Measurements from ENCODE around the gene BANF2. TPM values are rescaled to one million over a fixed set of nuclear protein-coding genes. Genes with fewer than 3 reads are reported as not detected.

The BANF2 gene
- total RNA-seq, 1 donor from 2014 or later = not detected

DNA sequence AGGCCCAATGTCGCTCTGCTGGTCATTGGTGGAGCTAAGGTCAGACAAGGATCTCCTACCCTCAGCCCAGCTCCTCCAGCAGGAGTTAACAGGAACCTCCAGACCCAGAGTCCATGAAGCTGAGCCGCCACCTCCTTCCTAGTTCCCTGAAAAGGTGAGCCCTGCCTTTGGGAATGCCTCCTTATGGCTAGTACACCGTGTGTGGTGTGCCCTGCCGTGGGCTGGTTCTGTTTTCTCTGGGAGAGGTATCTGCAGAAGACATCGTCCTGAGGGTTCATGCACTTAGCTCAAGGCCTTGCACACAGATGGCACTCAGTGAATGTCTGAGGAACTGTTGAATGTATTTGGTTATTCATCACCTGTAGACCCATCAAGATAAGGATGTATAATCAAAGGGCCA, 15.3 kb downstream of the BANF2 start:
- Histone ChIP-seq H3K36me3 (no peaks in the 10 kb centered on the region), H3F3A (ENCODE audit: low read depth) (no peaks in the 10 kb centered on the region), H4K20me1 (ENCODE audit: low read depth) (no peaks in the 10 kb centered on the region), H2AFZ (replicated peaks) (no peak overlapping the region), H3K4me3 (no peak overlapping the region), H3K4me1 (peaks cover 9% of the 10 kb centered on the region), H3K27ac (no peak overlapping the region), H3K4me2 (no peak overlapping the region), H3K9me3 (ENCODE audit: low read depth) (no peaks in the 10 kb centered on the region), H3K27me3 (no peaks in the 10 kb centered on the region), H3K9ac (no peak overlapping the region), H3K79me2 (ENCODE audit: low read depth) (no peaks in the 10 kb centered on the region)
- no peaks in the 10 kb centered on the region for H3K36me3 Mint-ChIP-seq
- DNase-seq (ENCODE audit: low spot score) = no peak
- H3K27ac Mint-ChIP-seq = no peak overlapping the region
- H3K27me3 Mint-ChIP-seq (ENCODE audit: insufficient read depth, low read depth) = peaks cover 16% of the 10 kb centered on the region
- TF ChIP-seq EZH2phosphoT487 (IDR thresholded peaks at IDR 0.05) (no peak), EZH2 (IDR thresholded peaks at IDR 0.05) (no peak)
- TF ChIP-seq, protein P1, sequence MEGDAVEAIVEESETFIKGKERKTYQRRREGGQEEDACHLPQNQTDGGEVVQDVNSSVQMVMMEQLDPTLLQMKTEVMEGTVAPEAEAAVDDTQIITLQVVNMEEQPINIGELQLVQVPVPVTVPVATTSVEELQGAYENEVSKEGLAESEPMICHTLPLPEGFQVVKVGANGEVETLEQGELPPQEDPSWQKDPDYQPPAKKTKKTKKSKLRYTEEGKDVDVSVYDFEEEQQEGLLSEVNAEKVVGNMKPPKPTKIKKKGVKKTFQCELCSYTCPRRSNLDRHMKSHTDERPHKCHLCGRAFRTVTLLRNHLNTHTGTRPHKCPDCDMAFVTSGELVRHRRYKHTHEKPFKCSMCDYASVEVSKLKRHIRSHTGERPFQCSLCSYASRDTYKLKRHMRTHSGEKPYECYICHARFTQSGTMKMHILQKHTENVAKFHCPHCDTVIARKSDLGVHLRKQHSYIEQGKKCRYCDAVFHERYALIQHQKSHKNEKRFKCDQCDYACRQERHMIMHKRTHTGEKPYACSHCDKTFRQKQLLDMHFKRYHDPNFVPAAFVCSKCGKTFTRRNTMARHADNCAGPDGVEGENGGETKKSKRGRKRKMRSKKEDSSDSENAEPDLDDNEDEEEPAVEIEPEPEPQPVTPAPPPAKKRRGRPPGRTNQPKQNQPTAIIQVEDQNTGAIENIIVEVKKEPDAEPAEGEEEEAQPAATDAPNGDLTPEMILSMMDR (IDR thresholded peaks at IDR 0.05) = no peak
- H3K9me3 Mint-ChIP-seq = peaks cover 3% of the 10 kb centered on the region
- no peak overlapping the region for H3K4me3 Mint-ChIP-seq
- H3K4me1 Mint-ChIP-seq = peaks cover 13% of the 10 kb centered on the region

DNA sequence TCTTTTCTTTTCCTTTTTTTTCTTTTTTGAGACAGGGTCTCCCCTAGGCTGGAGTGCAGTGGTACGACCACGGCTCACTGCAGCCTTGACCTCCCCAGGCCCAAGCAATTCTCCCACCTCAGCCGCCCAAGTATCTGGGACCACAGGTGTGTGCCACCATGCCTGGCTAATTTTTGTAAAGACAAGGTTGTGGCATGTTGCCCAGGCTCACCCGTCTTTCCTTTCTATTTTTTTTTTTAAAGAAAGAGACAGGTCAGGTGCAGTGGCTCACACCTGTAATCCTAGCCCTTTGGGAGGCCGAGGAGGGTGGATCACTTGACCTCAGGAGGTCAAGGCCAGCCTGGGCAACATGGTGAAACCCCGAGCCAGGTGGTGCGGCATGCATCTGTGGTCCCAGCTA, 16.6 kb downstream of the BANF2 start:
- Mint-ChIP-seq H3K9me3 (peaks cover 3% of the 10 kb centered on the region), H3K4me1 (peaks cover under 1% of the 10 kb centered on the region), H3K27me3 (ENCODE audit: insufficient read depth, low read depth) (peaks cover 12% of the 10 kb centered on the region), H3K4me3 (no peak overlapping the region), H3K36me3 (no peaks in the 10 kb centered on the region), H3K27ac (no peak overlapping the region)
- Histone ChIP-seq H3K9me3 (ENCODE audit: low read depth) (no peaks in the 10 kb centered on the region), H2AFZ (replicated peaks) (no peak overlapping the region), H3K9ac (no peak overlapping the region), H3K4me1 (no peaks in the 10 kb centered on the region), H3K4me3 (no peak overlapping the region), H3K27ac (no peak overlapping the region), H3F3A (ENCODE audit: low read depth) (no peaks in the 10 kb centered on the region), H4K20me1 (ENCODE audit: low read depth) (no peaks in the 10 kb centered on the region), H3K4me2 (no peak overlapping the region), H3K79me2 (ENCODE audit: low read depth) (no peaks in the 10 kb centered on the region), H3K36me3 (no peaks in the 10 kb centered on the region), H3K27me3 (no peaks in the 10 kb centered on the region)
- no peak for DNase-seq (ENCODE audit: low spot score)
- no peak for TF ChIP-seq EZH2 (IDR thresholded peaks at IDR 0.05)
- TF ChIP-seq, protein P1 (IDR thresholded peaks at IDR 0.05) = no peak
- no peak for TF ChIP-seq EZH2phosphoT487 (IDR thresholded peaks at IDR 0.05)

DNA sequence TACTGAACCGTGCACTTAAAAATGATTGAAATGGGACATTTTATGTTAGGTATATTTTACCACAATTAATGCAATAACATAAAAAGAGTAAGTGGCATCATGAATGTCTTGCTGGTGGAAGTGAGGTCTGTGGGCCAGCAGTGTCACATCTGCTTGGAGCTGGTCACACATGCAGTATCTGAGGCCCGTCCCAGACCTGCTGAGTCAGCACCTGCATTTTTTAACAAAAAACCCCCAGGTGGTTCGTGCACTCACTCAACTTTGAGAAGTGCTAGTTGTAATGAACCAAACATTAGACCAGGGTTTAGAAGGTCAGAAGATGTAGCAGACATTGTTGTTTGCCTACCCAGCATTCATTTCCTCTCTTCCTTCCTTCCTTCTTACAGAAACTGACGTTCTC, 21.0 kb downstream of the BANF2 start:
- TF ChIP-seq, protein P1 (IDR thresholded peaks at IDR 0.05) = no peak
- TF ChIP-seq EZH2 (IDR thresholded peaks at IDR 0.05) (no peak), EZH2phosphoT487 (IDR thresholded peaks at IDR 0.05) (no peak)
- Mint-ChIP-seq H3K4me1 (no peaks in the 10 kb centered on the region), H3K27me3 (ENCODE audit: insufficient read depth, low read depth) (peaks cover 14% of the 10 kb centered on the region), H3K9me3 (no peaks in the 10 kb centered on the region), H3K27ac (no peak overlapping the region), H3K4me3 (no peak overlapping the region), H3K36me3 (no peaks in the 10 kb centered on the region)
- no peaks in the 10 kb centered on the region for H3K4me1 ChIP-seq
- H4K20me1 ChIP-seq (ENCODE audit: low read depth) = no peaks in the 10 kb centered on the region
- H3K9ac ChIP-seq = no peak overlapping the region
- no peak overlapping the region for H3K27ac ChIP-seq
- H2AFZ ChIP-seq (replicated peaks) = no peak overlapping the region
- no peaks in the 10 kb centered on the region for H3K27me3 ChIP-seq
- no peaks in the 10 kb centered on the region for H3K36me3 ChIP-seq
- no peaks in the 10 kb centered on the region for H3K9me3 ChIP-seq (ENCODE audit: low read depth)
- no peak overlapping the region for H3K4me2 ChIP-seq
- no peak overlapping the region for H3K4me3 ChIP-seq
- no peaks in the 10 kb centered on the region for H3K79me2 ChIP-seq (ENCODE audit: low read depth)
- no peaks in the 10 kb centered on the region for H3F3A ChIP-seq (ENCODE audit: low read depth)
- no peak for DNase-seq (ENCODE audit: low spot score)
